Gastrocnemius medialis (tissue), 4 donors: ENCODE results near the gene SMCHD1.

Source experiments
- POLR2A ChIP-seq, 2 donors: fragments of 450-650 bp; IDR thresholded peaks; one replicate each; pipeline ENCODE4 v1.6.1; 2017; ENCODE audit warnings: antibody characterized with exemption in 2 of 2, mild to moderate bottlenecking in 2 of 2, moderate library complexity in 2 of 2
- TF ChIP-seq, protein P1 (sequence below), 5 experiments: fragments of 450-650 bp in 3 of 5; fragments of 200-600 bp in 2 of 5; sonication (generic) in 2 of 5; IDR thresholded peaks in 4 of 5; conservative IDR thresholded peaks in 1 of 5; 1 replicate in 4 of 5; 2 replicates in 1 of 5; pipeline ENCODE4 v1.5.1; 2016 to 2019; ENCODE audit warnings: antibody characterized with exemption in 5 of 5, mild to moderate bottlenecking in 3 of 5, moderate library complexity in 3 of 5

DNA sequence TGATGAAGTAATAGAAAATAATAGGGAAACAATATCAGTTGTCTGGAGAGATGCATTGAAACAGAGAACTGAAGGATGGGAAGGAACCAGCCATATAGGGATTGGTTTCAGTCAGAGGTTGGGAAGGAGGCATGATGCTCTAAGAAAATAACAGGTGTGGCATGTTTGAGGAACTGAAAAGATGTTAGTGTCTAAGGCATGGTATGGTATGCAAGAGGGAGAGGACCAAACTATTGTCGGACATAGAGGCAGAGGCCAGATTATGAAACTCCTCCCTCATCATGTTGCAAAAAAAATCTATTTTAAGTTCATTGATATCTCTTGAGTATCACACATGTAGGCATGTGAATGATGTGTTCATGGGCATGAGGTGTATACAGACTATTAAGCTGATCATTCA, 142.4 kb downstream of the SMCHD1 start:
- TF ChIP-seq, protein P1, sequence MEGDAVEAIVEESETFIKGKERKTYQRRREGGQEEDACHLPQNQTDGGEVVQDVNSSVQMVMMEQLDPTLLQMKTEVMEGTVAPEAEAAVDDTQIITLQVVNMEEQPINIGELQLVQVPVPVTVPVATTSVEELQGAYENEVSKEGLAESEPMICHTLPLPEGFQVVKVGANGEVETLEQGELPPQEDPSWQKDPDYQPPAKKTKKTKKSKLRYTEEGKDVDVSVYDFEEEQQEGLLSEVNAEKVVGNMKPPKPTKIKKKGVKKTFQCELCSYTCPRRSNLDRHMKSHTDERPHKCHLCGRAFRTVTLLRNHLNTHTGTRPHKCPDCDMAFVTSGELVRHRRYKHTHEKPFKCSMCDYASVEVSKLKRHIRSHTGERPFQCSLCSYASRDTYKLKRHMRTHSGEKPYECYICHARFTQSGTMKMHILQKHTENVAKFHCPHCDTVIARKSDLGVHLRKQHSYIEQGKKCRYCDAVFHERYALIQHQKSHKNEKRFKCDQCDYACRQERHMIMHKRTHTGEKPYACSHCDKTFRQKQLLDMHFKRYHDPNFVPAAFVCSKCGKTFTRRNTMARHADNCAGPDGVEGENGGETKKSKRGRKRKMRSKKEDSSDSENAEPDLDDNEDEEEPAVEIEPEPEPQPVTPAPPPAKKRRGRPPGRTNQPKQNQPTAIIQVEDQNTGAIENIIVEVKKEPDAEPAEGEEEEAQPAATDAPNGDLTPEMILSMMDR (IDR thresholded peaks at IDR 0.05 in 4 of 5, conservative IDR thresholded peaks at IDR 0.05 in 1 of 5), result no peak
- no peak for TF ChIP-seq POLR2A (IDR thresholded peaks at IDR 0.05)
